CD8-positive, alpha-beta memory T cell (primary cell): ENCODE measurements around the gene MORN5. TPM values are rescaled to one million over a fixed set of nuclear protein-coding genes. Genes with fewer than 3 reads are reported as not detected.

Experiments used
- CTCF ChIA-PET: fragments of 350-600 bp; sonication (Branson Sonifier 250); formaldehyde crosslinking; loops from one replicate; lab custom pipeline; 2021; ENCODE audit warnings: antibody characterized with exemption; lab: Charles Lee
- POLR2A ChIA-PET: fragments of 350-600 bp; sonication (Branson Sonifier 250); formaldehyde crosslinking; loops from one replicate; lab custom pipeline; 2021; ENCODE audit warnings: antibody characterized with exemption; lab: Charles Lee
- DNase-seq, 5 donors: peaks; one replicate each; pipeline versions ENCODE4 v3.0.0 to v3.0.0-alpha.2; 2020 to 2022; ENCODE audit warnings: mixed read lengths in 1 of 5
- H3K27ac ChIP-seq: one replicate; pipeline ENCODE4 v1.7.0; 2013; ENCODE audit warnings: low read depth, mild to moderate bottlenecking, low read length, moderate library complexity
- H3K27me3 ChIP-seq: 2 replicates; pipeline ENCODE4 v1.7.0; 2013; ENCODE audit warnings: low read length, mild to moderate bottlenecking; ENCODE audit not compliant: insufficient read depth, poor library complexity, severe bottlenecking
- H3K36me3 ChIP-seq: 2 replicates; pipeline ENCODE4 v1.7.0; 2013; ENCODE audit warnings: mild to moderate bottlenecking, low read length, moderate library complexity; ENCODE audit not compliant: insufficient read depth
- H3K4me1 ChIP-seq: 2 replicates; pipeline ENCODE4 v1.7.0; 2013; ENCODE audit warnings: mild to moderate bottlenecking, low read length, moderate library complexity; ENCODE audit not compliant: insufficient read depth
- H3K4me3 ChIP-seq: 2 replicates; pipeline ENCODE4 v1.7.0; 2013; ENCODE audit warnings: mild to moderate bottlenecking, low read length
- H3K9me3 ChIP-seq: 2 replicates; pipeline ENCODE4 v1.7.0; 2013; ENCODE audit warnings: mild to moderate bottlenecking, low read length
- H3K27ac Mint-ChIP-seq, 8 donors: one replicate each; pipeline ENCODE4 v1.8.0; 2020 to 2021; ENCODE audit warnings: mixed read lengths in 8 of 8, mild to moderate bottlenecking in 6 of 8, inconsistent platforms in 3 of 8, moderate library complexity in 3 of 8
- H3K27me3 Mint-ChIP-seq, 2 donors: one replicate each; pipeline ENCODE4 v1.8.0; 2020 to 2021; ENCODE audit warnings: mixed read lengths in 2 of 2, mild to moderate bottlenecking in 1 of 2, moderate library complexity in 1 of 2
- H3K36me3 Mint-ChIP-seq, 3 donors: one replicate each; pipeline ENCODE4 v1.8.0; 2020 to 2021; ENCODE audit warnings: mixed read lengths in 3 of 3, inconsistent platforms in 1 of 3, mild to moderate bottlenecking in 1 of 3
- H3K4me1 Mint-ChIP-seq, 3 donors: one replicate each; pipeline ENCODE4 v1.8.0; 2020 to 2021; ENCODE audit warnings: mixed read lengths in 3 of 3, inconsistent platforms in 1 of 3, mild to moderate bottlenecking in 1 of 3
- H3K4me3 Mint-ChIP-seq, 7 donors: one replicate each; pipeline ENCODE4 v1.8.0; 2020 to 2021; ENCODE audit warnings: mixed read lengths in 7 of 7, mild to moderate bottlenecking in 6 of 7, moderate library complexity in 4 of 7, inconsistent platforms in 2 of 7
- H3K9me3 Mint-ChIP-seq, 5 donors: one replicate each; pipeline ENCODE4 v1.8.0; 2020 to 2022; ENCODE audit warnings: mixed read lengths in 5 of 5, mild to moderate bottlenecking in 3 of 5, moderate library complexity in 2 of 5, inconsistent platforms in 1 of 5
- polyA plus RNA-seq: library from polyadenylated mRNA; unstranded; fragments of 300-500 nt; fragmentation: Illumina TruSeq; gene quantifications from one replicate; pipeline ENCODE4 v1.2.3, GENCODE V29; 2021
- total RNA-seq, 2 experiments: library from RNA; stranded (reverse); gene quantifications; one replicate each; pipeline ENCODE4 v1.2.3, GENCODE V29; 2021

MORN5 gene
- total and polyA plus RNA-seq, 3 experiments from 2014 or later: not detected

GRCh38 chr9:122244349-122244748 lies 84.6 kb downstream of the MORN5 start:
- Histone ChIP-seq H3K36me3 (peaks cover 48% of the 10 kb centered on the region), H3K27ac (no peak overlapping the region), H3K27me3 (no peaks in the 10 kb centered on the region), H3K4me1 (no peaks in the 10 kb centered on the region), H3K9me3 (no peaks in the 10 kb centered on the region), H3K4me3 (no peak overlapping the region)
- Mint-ChIP-seq H3K4me3 (no peak overlapping the region), H3K36me3 (peaks cover 13 to 82% (median 36%) of the 10 kb centered on the region in 3 donors), H3K27ac (peak overlapping the region in 1 of 8 donors; percentile 50), H3K4me1 (no peaks in the 10 kb centered on the region), H3K27me3 (no peaks in the 10 kb centered on the region), H3K9me3 (no peaks in the 10 kb centered on the region)
- ChIA-PET POLR2A (no interaction called here), CTCF (no interaction called here)
- no peak for DNase-seq

GRCh38 chr9:122246666-122247065 lies 87.0 kb downstream of the MORN5 start:
- peaks cover 13 to 80% (median 36%) of the 10 kb centered on the region in 3 donors for H3K36me3 Mint-ChIP-seq
- H3K9me3 Mint-ChIP-seq: no peaks in the 10 kb centered on the region
- peak overlapping the region in 2 of 8 donors; percentile 41 to 70 for H3K27ac Mint-ChIP-seq
- no peaks in the 10 kb centered on the region for H3K27me3 ChIP-seq
- peaks cover 52% of the 10 kb centered on the region for H3K36me3 ChIP-seq
- peaks cover 0 to 4% (median 0%) of the 10 kb centered on the region in 3 donors for H3K4me1 Mint-ChIP-seq
- ChIA-PET POLR2A (no interaction called here), CTCF (no interaction called here)
- no peaks in the 10 kb centered on the region for H3K9me3 ChIP-seq
- no peak overlapping the region for H3K4me3 Mint-ChIP-seq
- no peak for DNase-seq
- H3K4me3 ChIP-seq: no peak overlapping the region
- H3K27ac ChIP-seq: no peak overlapping the region
- no peaks in the 10 kb centered on the region for H3K4me1 ChIP-seq
- no peaks in the 10 kb centered on the region for H3K27me3 Mint-ChIP-seq

- Histone ChIP-seq H3K4me1 (no peaks in the 10 kb centered on the region), H3K4me3 (no peak overlapping the region), H3K36me3 (peaks cover 44% of the 10 kb centered on the region), H3K27me3 (no peaks in the 10 kb centered on the region), H3K27ac (no peak overlapping the region), H3K9me3 (no peaks in the 10 kb centered on the region)
- Mint-ChIP-seq H3K4me1 (peaks cover 7 to 13% (median 10%) of the 10 kb centered on the region in 3 donors), H3K9me3 (no peaks in the 10 kb centered on the region), H3K27ac (no peak overlapping the region), H3K27me3 (no peaks in the 10 kb centered on the region), H3K4me3 (no peak overlapping the region), H3K36me3 (peaks cover 13 to 80% (median 39%) of the 10 kb centered on the region in 3 donors)
- CTCF ChIA-PET: no interaction called here
- POLR2A ChIA-PET: no interaction called here
- no peak for DNase-seq
Observed at GRCh38 chr9:122248448-122248865, 88.7 kb downstream of the MORN5 start.

Other genes starting within 250 kb of the MORN5 start
- 1 to 10 TPM; 4.0 to 4.5 TPM for gene TTLL11, start 66.6 kb upstream of the MORN5 start, total RNA-seq
- 6.2 TPM for gene TTLL11, start 66.6 kb upstream of the MORN5 start, polyA plus RNA-seq
- 10 to 100 TPM; 50.7 to 54.6 TPM for gene NDUFA8, start 129 bp upstream of the MORN5 start, total RNA-seq
- 74.4 TPM for gene NDUFA8, start 129 bp upstream of the MORN5 start, polyA plus RNA-seq
- not detected for gene LHX6, start 69.0 kb downstream of the MORN5 start, total RNA-seq
- gene LHX6, start 69.0 kb downstream of the MORN5 start, polyA plus RNA-seq: not detected
- 10 to 100 TPM; 36.6 to 37.4 TPM for gene RBM18, start 104.9 kb downstream of the MORN5 start, total RNA-seq
- 26.2 TPM for gene RBM18, start 104.9 kb downstream of the MORN5 start, polyA plus RNA-seq
- gene MRRF, start 105.0 kb downstream of the MORN5 start, total RNA-seq: 10 to 100 TPM; 74.6 to 75.9 TPM
- gene MRRF, start 105.0 kb downstream of the MORN5 start, polyA plus RNA-seq: 18.9 TPM
- under 1 TPM; 0.27 to 0.44 TPM for gene PTGS1, start 211.1 kb downstream of the MORN5 start, total RNA-seq
- gene PTGS1, start 211.1 kb downstream of the MORN5 start, polyA plus RNA-seq: not detected